ENCODE measurements around the gene NDUFA7. TPM values are rescaled to one million over a fixed set of nuclear protein-coding genes. Genes with fewer than 3 reads are reported as not detected.
"Not testable (repeated sequence)": the region's sequence is repeated elsewhere in the genome, so short reads cannot be mapped to it uniquely, and the experiment has no call there.

The NDUFA7 gene
- 43.1 TPM for polyA plus RNA-seq (2013, experiment 1 of 2; ENCODE audit: insufficient read length)
- polyA plus RNA-seq (2013, experiment 2 of 2; ENCODE audit: insufficient read length): 38.7 TPM

DNA sequence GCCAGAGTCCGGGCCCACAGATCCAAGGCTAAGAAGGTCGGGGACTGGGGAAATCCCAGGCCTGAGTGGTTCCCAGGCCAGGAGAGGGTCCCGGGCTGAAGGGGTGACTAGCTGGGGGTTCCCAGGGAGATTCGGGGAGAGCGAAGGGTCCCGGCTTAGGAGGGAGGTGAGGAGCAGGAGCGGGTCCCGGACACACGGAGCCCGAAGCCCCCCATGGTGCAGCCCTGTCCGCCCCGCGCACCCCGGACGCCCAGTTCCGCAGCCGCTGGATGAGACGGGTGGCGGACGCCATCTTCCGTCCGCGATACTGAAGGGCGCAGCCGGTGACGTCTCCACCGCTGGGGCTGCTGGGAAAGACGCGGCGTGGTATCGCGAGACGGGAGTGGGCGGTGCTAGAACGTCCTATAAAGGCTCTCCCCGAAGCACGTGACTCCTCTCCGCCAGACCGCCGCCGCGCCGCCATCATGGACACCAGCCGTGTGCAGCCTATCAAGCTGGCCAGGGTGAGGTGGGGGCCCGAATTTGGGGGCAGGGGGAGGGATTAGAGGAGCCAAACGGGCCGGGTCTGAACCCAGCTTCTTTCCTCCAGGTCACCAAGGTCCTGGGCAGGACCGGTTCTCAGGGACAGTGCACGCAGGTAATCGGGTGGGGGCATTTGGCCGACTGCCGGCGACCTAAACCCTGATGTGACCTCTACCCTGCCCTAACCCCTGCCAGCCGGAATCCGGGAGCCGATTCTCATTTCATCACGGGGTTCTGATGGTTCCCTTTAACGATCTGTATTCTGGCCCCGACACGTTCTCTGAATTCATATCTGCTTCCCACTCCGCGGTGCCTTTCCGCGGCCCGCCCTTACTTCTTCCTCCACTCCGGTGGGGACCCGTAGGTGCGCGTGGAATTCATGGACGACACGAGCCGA is at the start of gene NDUFA7, which contains the start of gene RPS28:
Gene NDUFA7 (minus strand): TSS at position 309 of the 919 bp plus-strand sequence. CDS start 17 bp downstream, at position 292.
Gene RPS28 (plus strand): TSS at position 430 of the 919 bp plus-strand sequence. CDS start 35 bp downstream, at position 465.
- peak; percentile 96 for DNase-seq

GRCh38 chr19:8370176-8371010 is 49.2 kb upstream of the NDUFA7 start:
- no peak for DNase-seq

DNA sequence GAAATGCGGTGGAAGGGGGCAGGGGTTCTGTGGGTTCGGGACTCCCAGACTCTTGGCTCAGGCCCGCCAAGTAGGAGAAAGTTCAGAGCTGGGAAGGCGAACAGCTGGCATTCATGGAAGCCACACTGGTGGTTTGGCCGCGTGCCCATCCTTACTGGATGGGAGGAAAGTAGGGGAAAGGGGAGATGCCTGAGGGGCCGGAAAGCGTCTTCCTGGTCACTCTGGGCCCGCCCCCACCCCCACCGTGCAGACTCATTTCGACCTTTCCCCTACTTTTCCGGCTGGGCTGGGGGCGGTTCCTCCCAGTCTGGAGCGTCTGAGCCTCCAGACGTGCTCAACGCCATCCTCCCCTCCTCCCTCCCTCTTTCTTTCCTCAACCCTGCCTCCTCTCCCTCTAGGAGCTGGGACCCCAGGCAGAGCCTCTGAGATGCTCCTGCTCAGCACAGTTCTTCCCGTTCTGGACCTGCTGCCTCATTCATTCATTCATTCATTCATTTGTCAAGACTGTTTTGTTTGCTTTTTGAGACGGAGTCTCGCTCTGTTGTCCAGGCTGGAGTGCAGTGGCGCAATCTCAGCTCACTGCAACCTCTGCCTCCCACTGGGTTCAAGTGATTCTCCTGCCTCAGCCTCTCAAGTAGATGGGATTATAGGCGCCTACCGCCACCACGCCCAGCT is 46.3 kb upstream of the NDUFA7 start:
- peak; percentile 97 for DNase-seq

DNA sequence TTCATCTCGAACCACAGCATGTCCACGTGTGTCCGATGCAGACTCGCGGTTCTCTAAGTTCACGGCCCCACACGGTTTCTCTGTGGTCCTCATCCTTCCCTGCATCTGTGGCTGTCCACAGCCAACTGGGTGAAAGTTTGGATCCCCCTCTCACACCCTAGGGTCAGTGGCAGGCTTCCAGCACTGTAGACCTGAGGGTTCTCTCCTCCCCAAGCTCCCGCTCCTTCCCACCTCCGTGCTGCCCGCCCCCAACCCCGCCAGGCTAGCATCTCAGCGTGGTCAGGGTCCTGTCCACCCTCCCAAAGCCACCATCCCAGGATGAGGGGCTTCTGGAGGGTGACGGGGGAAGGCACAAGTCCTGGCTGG is 45.8 kb upstream of the NDUFA7 start:
- DNase-seq: peak; percentile 10

- DNase-seq: no peak
These were observed 45.0 kb upstream of the NDUFA7 start for GRCh38 chr19:8366121-8366581.

GRCh38 chr19:8363803-8364771 is 42.9 kb upstream of the NDUFA7 start, which contains the start of gene ANGPTL4:
TSS of gene ANGPTL4 (plus strand) at chr19:8364155. CDS start at chr19:8364322, 167 bp downstream.
- DNase-seq: peak; percentile 44

- DNase-seq: peak; percentile 96
These were observed 41.0 kb upstream of the NDUFA7 start for GRCh38 chr19:8361921-8362793.

DNA sequence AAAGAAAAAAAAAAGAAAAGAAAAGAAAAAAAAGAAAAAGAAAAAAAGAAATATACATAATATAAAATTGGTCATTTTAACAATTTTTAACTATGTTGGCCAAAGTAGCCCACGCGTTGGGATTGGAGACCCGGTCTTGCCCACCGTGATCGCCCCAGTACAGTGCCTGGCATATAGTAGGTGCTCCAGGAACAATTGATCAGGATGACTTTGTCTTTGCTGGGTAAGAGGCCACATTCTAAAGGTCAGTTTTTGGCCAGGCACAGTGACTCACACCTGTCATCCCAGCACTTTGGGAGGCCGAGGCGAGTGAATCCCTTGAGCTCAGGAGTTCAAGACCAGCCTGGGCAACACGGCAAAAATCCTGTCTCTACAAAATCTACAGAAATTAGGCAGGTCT is 39.0 kb upstream of the NDUFA7 start:
- DNase-seq: no peak

DNA sequence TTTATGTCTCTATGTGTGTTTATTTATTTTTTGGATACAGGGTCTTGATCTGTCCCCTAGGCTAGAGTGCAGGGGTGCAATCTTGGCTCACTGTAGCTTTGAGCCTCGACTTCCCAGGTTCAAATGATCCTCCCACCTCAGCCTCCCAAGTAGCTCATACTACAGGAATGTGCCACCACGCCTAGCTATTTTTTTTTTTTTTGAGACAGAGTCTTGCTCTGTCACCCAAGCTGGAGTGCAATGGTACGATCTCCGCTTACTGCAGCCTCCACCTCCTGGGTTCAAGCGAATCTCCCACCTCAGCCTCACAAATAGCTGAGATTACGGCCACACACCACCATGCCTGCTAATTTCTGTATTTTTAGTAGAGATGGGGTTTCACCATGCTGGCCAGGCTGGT is 37.8 kb upstream of the NDUFA7 start:
- no peak for DNase-seq

- DNase-seq: no peak
These were observed 35.9 kb upstream of the NDUFA7 start for GRCh38 chr19:8357007-8357521.

DNA sequence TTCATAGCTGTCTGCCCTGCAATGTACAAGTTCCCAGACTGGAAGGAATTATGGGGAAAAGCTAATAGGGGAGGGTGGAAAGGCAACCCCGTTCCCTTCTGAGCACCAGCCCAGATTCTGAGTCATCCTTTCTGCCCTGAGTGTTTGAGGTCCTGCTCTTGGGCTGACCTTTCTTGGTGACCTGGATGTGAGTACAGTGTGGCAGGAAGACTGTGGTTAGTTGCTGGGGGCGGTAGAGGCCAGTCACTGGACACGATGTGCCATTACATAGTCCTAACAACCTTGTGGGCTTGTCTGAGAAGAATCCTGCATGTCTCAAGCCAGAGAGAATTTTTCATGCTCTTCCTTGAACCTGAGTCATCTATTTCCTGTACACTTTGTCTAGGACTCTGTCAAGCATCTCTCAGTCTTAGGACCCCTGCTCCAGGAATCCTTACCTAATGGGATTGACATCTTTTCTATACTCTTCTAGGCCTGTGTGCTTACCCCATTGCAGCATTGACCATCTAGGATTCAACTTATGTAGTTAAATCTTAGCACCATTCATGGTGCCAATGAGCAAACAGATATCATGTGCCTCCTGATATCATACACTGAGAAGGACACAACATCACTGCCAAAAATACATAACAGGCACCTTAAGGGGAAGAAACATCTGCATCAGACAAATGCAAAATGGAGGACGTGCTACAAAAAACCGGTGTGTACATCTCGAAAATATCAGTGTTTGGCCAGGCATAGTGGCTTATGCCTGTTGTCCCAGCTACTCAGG is 34.6 kb upstream of the NDUFA7 start:
- DNase-seq: peak; percentile 78

- DNase-seq: not testable (repeated sequence)
These were observed 31.7 kb upstream of the NDUFA7 start for GRCh38 chr19:8352845-8353244.

- no peak for DNase-seq
These were observed 31.1 kb upstream of the NDUFA7 start for GRCh38 chr19:8352134-8352827.

- not testable (repeated sequence) for DNase-seq
These were observed 28.6 kb upstream of the NDUFA7 start for GRCh38 chr19:8349629-8350372.

GRCh38 chr19:8343483-8343844 is 22.3 kb upstream of the NDUFA7 start:
- DNase-seq: no peak

DNA sequence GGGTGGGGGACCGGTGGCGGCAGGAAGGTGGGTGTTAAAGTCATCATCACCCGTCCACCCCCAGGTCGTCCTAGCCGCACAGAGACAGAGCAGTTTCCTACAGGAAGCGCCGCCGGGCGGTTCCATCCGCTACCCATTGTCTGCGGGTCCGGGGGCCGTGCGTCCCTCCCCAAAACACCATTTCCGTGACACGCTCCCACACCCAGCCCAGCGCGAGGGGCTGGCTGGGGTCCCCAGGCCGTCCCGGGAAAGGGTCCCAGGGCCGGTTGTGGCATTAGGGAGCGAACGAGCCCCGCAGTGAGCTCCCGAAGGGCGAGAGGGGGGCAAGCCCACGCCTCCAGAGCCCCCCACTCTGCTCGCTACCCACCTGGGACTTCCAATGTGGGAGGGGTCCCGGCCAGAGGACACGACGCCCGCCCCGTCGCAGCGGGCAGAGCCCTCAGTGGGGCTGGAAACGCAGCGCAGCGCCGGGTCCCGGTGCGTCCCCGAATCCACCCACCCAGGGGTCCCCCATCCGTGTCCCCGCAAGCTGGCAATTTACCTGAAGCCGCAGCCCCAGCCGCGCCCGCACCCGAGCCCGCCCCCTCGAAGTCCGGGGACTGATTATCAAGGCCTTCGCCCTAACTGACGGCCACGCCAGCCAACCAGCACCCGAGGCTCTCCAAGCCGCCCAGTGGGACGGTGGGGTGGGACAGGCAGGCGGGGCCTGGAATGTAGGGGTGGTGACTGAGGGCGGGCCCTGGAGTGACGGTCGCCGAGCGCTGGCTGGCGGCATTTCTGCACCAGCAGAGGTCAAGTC is 21.7 kb upstream of the NDUFA7 start, which contains the start of gene KANK3:
Gene KANK3 (minus strand): TSS at position 579 of the 799 bp plus-strand sequence. CDS start 5,434 bp downstream, outside the sequence.
- peak; percentile 92 for DNase-seq

DNA sequence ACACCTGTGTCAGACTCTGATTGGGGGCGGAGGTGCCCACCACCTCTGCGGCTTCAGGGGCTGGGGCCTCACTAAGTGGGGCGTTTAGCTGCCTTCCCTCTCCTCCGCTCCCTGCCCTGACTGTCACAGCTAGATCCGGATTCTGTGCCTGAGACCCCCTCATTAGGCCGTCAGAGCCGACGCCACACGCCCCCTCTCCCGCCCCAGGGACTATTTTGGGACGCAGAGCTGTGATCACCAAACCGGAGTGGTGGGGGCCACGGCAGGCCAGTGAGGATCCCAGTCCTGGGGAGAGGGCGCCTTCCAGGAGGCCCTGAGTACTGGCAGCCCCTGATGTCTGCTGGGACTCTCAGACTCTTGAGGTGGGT is 21.1 kb upstream of the NDUFA7 start:
- DNase-seq: no peak
